Jurkat, Clone E6-1 (cell line): ENCODE results near the gene MR1.

Source experiments
- DNase-seq: peaks from one replicate; pipeline ENCODE4 v3.0.0-alpha.2; 2011; ENCODE audit warnings: low read depth, low spot score
- H3K4me3 ChIP-seq: 2 replicates; pipeline ENCODE4 v1.5.1; 2011; ENCODE audit warnings: mild to moderate bottlenecking, low read length, control low read depth, moderate library complexity

Gene MR1

GRCh38 chr1:181087400-181087901 is 53.7 kb downstream of the MR1 start:
- no peak for DNase-seq
- H3K4me3 ChIP-seq, result no peak overlapping the region

GRCh38 chr1:181088079-181089016 is 54.6 kb downstream of the MR1 start, which contains the start of gene IER5:
Gene IER5, plus strand, starts transcription at chr1:181088700. Its CDS starts 203 bp downstream, at chr1:181088903.
- DNase-seq, result peak; percentile 90
- H3K4me3 ChIP-seq, result peak within 1 kb of the TSS; percentile 72

- no peak for DNase-seq
- peak overlapping the region; percentile 72 for H3K4me3 ChIP-seq
Observed at GRCh38 chr1:181089017-181089675, 55.4 kb downstream of the MR1 start.

- peak; percentile 36 for DNase-seq
- peak overlapping the region; percentile 72 for H3K4me3 ChIP-seq
Observed at GRCh38 chr1:181089676-181090544, 56.1 kb downstream of the MR1 start.

GRCh38 chr1:181090641-181091126 is 56.9 kb downstream of the MR1 start:
- no peak for DNase-seq
- H3K4me3 ChIP-seq, result no peak overlapping the region

- DNase-seq, result no peak
- no peak overlapping the region for H3K4me3 ChIP-seq
Observed at GRCh38 chr1:181091309-181092040, 57.7 kb downstream of the MR1 start.

GRCh38 chr1:181092056-181092455 is 58.3 kb downstream of the MR1 start:
- no peak overlapping the region for H3K4me3 ChIP-seq
- no peak for DNase-seq

GRCh38 chr1:181092883-181093458 is 59.2 kb downstream of the MR1 start:
- no peak overlapping the region for H3K4me3 ChIP-seq
- DNase-seq, result no peak

GRCh38 chr1:181094416-181095212 is 60.8 kb downstream of the MR1 start:
- no peak for DNase-seq
- no peak overlapping the region for H3K4me3 ChIP-seq

GRCh38 chr1:181095260-181095659 is 61.5 kb downstream of the MR1 start:
- DNase-seq, result no peak

GRCh38 chr1:181095763-181096184 is 62.0 kb downstream of the MR1 start:
- no peak for DNase-seq
- H3K4me3 ChIP-seq, result no peak overlapping the region

More at GRCh38 chr1:181095260-181095659, 61.5 kb downstream of the MR1 start:
- H3K4me3 ChIP-seq, result no peak overlapping the region

GRCh38 chr1:181097242-181097641 is 63.5 kb downstream of the MR1 start:
- no peak for DNase-seq
- H3K4me3 ChIP-seq, result no peak overlapping the region

GRCh38 chr1:181099152-181100014 is 65.6 kb downstream of the MR1 start:
- no peak for DNase-seq
- no peak overlapping the region for H3K4me3 ChIP-seq

- H3K4me3 ChIP-seq, result no peak overlapping the region
- DNase-seq, result no peak
Observed at GRCh38 chr1:181100015-181100905, 66.5 kb downstream of the MR1 start.

GRCh38 chr1:181100934-181101333 is 67.2 kb downstream of the MR1 start:
- DNase-seq, result no peak
- no peak overlapping the region for H3K4me3 ChIP-seq
